ELR (cell line): Measurements from ENCODE around the gene TBC1D16.
"Not testable (repeated sequence)": the region's sequence is repeated elsewhere in the genome, so short reads cannot be mapped to it uniquely, and the experiment has no call there.

ENCODE experiments used
- DNase-seq: peaks from one replicate; pipeline ENCODE4 v3.0.0-alpha.2; 2015; ENCODE audit warnings: low read depth

The TBC1D16 gene

GRCh38 chr17:80002690-80003490 lies 32.8 kb downstream of the TBC1D16 start:
- no peak for DNase-seq

GRCh38 chr17:80002070-80002641 lies 33.5 kb downstream of the TBC1D16 start:
- no peak for DNase-seq

- no peak for DNase-seq
These were observed 34.5 kb downstream of the TBC1D16 start for GRCh38 chr17:80000981-80001775.

GRCh38 chr17:80000136-80000535 lies 35.5 kb downstream of the TBC1D16 start:
- DNase-seq: no peak

- DNase-seq: no peak
These were observed 38.5 kb downstream of the TBC1D16 start for GRCh38 chr17:79997011-79997660.

GRCh38 chr17:79996291-79996690 lies 39.4 kb downstream of the TBC1D16 start:
- no peak for DNase-seq

GRCh38 chr17:79995696-79996095 lies 40.0 kb downstream of the TBC1D16 start:
- no peak for DNase-seq

- no peak for DNase-seq
These were observed 41.1 kb downstream of the TBC1D16 start for GRCh38 chr17:79994602-79995001.

GRCh38 chr17:79994228-79994569 lies 41.5 kb downstream of the TBC1D16 start:
- DNase-seq: not testable (repeated sequence)

GRCh38 chr17:79993390-79994227 lies 42.1 kb downstream of the TBC1D16 start:
- DNase-seq: peak; percentile 90

- DNase-seq: no peak
These were observed 42.9 kb downstream of the TBC1D16 start for GRCh38 chr17:79992649-79993389.

- DNase-seq: no peak
These were observed 43.6 kb downstream of the TBC1D16 start for GRCh38 chr17:79991924-79992648.

- DNase-seq: peak; percentile 88
These were observed 44.3 kb downstream of the TBC1D16 start for GRCh38 chr17:79991140-79991923.

- no peak for DNase-seq
These were observed 45.0 kb downstream of the TBC1D16 start for GRCh38 chr17:79990704-79991103.

- DNase-seq: no peak
These were observed 45.5 kb downstream of the TBC1D16 start for GRCh38 chr17:79990051-79990592.

- DNase-seq: no peak
These were observed 46.4 kb downstream of the TBC1D16 start for GRCh38 chr17:79989106-79989835.

GRCh38 chr17:79988185-79988971 lies 47.3 kb downstream of the TBC1D16 start:
- peak; percentile 85 for DNase-seq

GRCh38 chr17:79987935-79988184 lies 47.8 kb downstream of the TBC1D16 start:
- no peak for DNase-seq
